Spleen (tissue), 11 donors: Measurements from ENCODE around the gene PRKCQ. TPM values are rescaled to one million over a fixed set of nuclear protein-coding genes. Genes with fewer than 3 reads are reported as not detected.

ENCODE experiments used
- DNase-seq: peaks from one replicate; pipeline ENCODE4 v3.0.0-alpha.2; 2020
- H3K27ac ChIP-seq, 8 donors: fragments of 200-600 bp; sonication (generic) in 7 of 8; 1 replicate in 4 of 8; 2 replicates in 4 of 8; pipeline versions ENCODE4 v1.5.0 to v1.8.0; 2016 to 2021; ENCODE audit warnings: inconsistent platforms in 4 of 8, mild to moderate bottlenecking in 4 of 8, moderate library complexity in 1 of 8
- H3K27me3 ChIP-seq, 7 donors: fragments of 200-600 bp; sonication (generic) in 6 of 7; replicated peaks in 1 of 7; 1 replicate in 4 of 7; 2 replicates in 3 of 7; pipeline versions ENCODE4 v1.5.0 to v1.8.0; 2016 to 2021; ENCODE audit warnings: inconsistent platforms in 3 of 7, mild to moderate bottlenecking in 1 of 7
- H3K36me3 ChIP-seq, 6 donors: fragments of 200-600 bp; sonication (generic) in 5 of 6; 1 replicate in 4 of 6; 2 replicates in 2 of 6; pipeline versions ENCODE4 v1.5.0 to v1.8.0; 2016 to 2021; ENCODE audit warnings: inconsistent platforms in 2 of 6
- H3K4me1 ChIP-seq, 6 donors: fragments of 200-600 bp; sonication (generic) in 5 of 6; 1 replicate in 3 of 6; 2 replicates in 3 of 6; pipeline versions ENCODE4 v1.5.0 to v1.8.0; 2016 to 2021; ENCODE audit warnings: inconsistent platforms in 3 of 6
- H3K4me3 ChIP-seq, 8 donors: fragments of 200-600 bp; sonication (generic) in 7 of 8; 1 replicate in 4 of 8; 2 replicates in 4 of 8; pipeline versions ENCODE4 v1.5.0 to v1.8.0; 2016 to 2021; ENCODE audit warnings: inconsistent platforms in 4 of 8, mild to moderate bottlenecking in 4 of 8, moderate library complexity in 2 of 8
- H3K9me3 ChIP-seq, 8 donors: fragments of 200-600 bp; sonication (generic) in 7 of 8; 1 replicate in 4 of 8; 2 replicates in 4 of 8; pipeline versions ENCODE4 v1.5.0 to v1.8.0; 2016 to 2021; ENCODE audit warnings: inconsistent platforms in 4 of 8
- POLR2A ChIP-seq, 3 donors: fragments of 450-650 bp; IDR thresholded peaks; one replicate each; pipeline ENCODE4 v1.5.1; 2017; ENCODE audit warnings: antibody characterized with exemption in 3 of 3, mild to moderate bottlenecking in 1 of 3
- POLR2AphosphoS5 ChIP-seq, 3 donors: sonication (generic); formaldehyde crosslinking; IDR thresholded peaks; one replicate each; pipeline ENCODE4 v1.5.1; 2017; ENCODE audit warnings: antibody characterized with exemption in 3 of 3
- WGBS, 5 donors: extraction: QIAGEN DNeasy Blood & Tissue Kit in 3 of 5; methylation state at CpG; one replicate each; pipeline versions ENCODE4 v1.1.5 to v1.1.7; 2013 to 2018; 5-methylcytosine and 5-hydroxymethylcytosine counted together
- intact Hi-C: fragments of 100-400 bp; cut with DNase I; formaldehyde crosslinking; loops from one replicate; pipeline ENCODE4 v1.15.0; 2023; ENCODE audit warnings: low total_unique reads
- polyA plus RNA-seq, 3 donors: library from polyadenylated mRNA; stranded (reverse); fragments of 200-250 nt; gene quantifications; one replicate each; pipeline ENCODE4 v1.2.1, GENCODE V29; 2013
- total RNA-seq, 7 donors: library from RNA; depleted of rRNA in 3 of 7; stranded (reverse); fragments of >200 nt in 3 of 7; fragmentation: NEBNext Ultra II Directional in 4 of 7; extraction: Animal tissue kit (Norgen Biotek cat#: 25700) in 4 of 7; gene quantifications; one replicate each; pipeline versions ENCODE4 v1.1.0 to v1.2.1, GENCODE V29; 2016 to 2021
- TF ChIP-seq, protein P1 (sequence below), 11 experiments: fragments of 200-600 bp in 7 of 11; fragments of 450-650 bp in 4 of 11; sonication (generic) in 4 of 11; IDR thresholded peaks in 8 of 11; conservative IDR thresholded peaks in 3 of 11; 1 replicate in 7 of 11; 2 replicates in 4 of 11; pipeline versions ENCODE4 v1.4.0 to v1.8.0; 2016 to 2021; ENCODE audit warnings: antibody characterized with exemption in 11 of 11, inconsistent platforms in 4 of 11, mild to moderate bottlenecking in 1 of 11
- donor health status: healthy with polysubstance abuse.
- donor health status: DM: no; HTN: no; CAD: no; lungs with moderate emphysema.
- donor health status: DM: no; HTN: no; CAD: no.
- donor health status: Bipolar disorder and iron deficiency.
- donor health status: healthy.
- donor health status: DM: no; HTN: no; CAD: no.
- donor health status: DM: yes; HTN: yes; CAD: no.

PRKCQ gene
- total and polyA plus RNA-seq, 10 donors = 2.1 to 11.8 (median 8.1) TPM

GRCh38 chr10:6501931-6502330 lies 78.1 kb downstream of the PRKCQ start:
- WGBS, 5 donors = 33 to 52% (median 47%) methylated on average over 4 of the region's 4 CpGs
- Histone ChIP-seq H3K4me3 (no peak overlapping the region), H3K27me3 (no peaks in the 10 kb centered on the region), H3K36me3 (peaks cover 0 to 8% (median 0%) of the 10 kb centered on the region in 6 donors), H3K4me1 (peaks cover 0 to 28% (median 7%) of the 10 kb centered on the region in 6 donors), H3K27ac (no peak overlapping the region), H3K9me3 (no peaks in the 10 kb centered on the region)
- TF ChIP-seq POLR2AphosphoS5 (IDR thresholded peaks at IDR 0.05) = no peak
- TF ChIP-seq, protein P1, sequence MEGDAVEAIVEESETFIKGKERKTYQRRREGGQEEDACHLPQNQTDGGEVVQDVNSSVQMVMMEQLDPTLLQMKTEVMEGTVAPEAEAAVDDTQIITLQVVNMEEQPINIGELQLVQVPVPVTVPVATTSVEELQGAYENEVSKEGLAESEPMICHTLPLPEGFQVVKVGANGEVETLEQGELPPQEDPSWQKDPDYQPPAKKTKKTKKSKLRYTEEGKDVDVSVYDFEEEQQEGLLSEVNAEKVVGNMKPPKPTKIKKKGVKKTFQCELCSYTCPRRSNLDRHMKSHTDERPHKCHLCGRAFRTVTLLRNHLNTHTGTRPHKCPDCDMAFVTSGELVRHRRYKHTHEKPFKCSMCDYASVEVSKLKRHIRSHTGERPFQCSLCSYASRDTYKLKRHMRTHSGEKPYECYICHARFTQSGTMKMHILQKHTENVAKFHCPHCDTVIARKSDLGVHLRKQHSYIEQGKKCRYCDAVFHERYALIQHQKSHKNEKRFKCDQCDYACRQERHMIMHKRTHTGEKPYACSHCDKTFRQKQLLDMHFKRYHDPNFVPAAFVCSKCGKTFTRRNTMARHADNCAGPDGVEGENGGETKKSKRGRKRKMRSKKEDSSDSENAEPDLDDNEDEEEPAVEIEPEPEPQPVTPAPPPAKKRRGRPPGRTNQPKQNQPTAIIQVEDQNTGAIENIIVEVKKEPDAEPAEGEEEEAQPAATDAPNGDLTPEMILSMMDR (IDR thresholded peaks at IDR 0.05 in 8 of 11, conservative IDR thresholded peaks at IDR 0.05 in 3 of 11) = no peak
- no peak for TF ChIP-seq POLR2A (IDR thresholded peaks at IDR 0.05)
- intact Hi-C loops = no loop called here
- no peak for DNase-seq

- no peak for DNase-seq
- intact Hi-C loops = no loop called here
- H3K4me1 ChIP-seq = peaks cover 0 to 37% (median 12%) of the 10 kb centered on the region in 6 donors
- H3K4me3 ChIP-seq = no peak overlapping the region
- peak overlapping the region in 1 of 8 donors; percentile 66 for H3K27ac ChIP-seq
- no peak for TF ChIP-seq POLR2AphosphoS5 (IDR thresholded peaks at IDR 0.05)
- TF ChIP-seq, protein P1 (IDR thresholded peaks at IDR 0.05 in 8 of 11, conservative IDR thresholded peaks at IDR 0.05 in 3 of 11) = no peak
- no peak for TF ChIP-seq POLR2A (IDR thresholded peaks at IDR 0.05)
- H3K27me3 ChIP-seq = no peaks in the 10 kb centered on the region
- peaks cover 0 to 19% (median 0%) of the 10 kb centered on the region in 6 donors for H3K36me3 ChIP-seq
- H3K9me3 ChIP-seq = no peaks in the 10 kb centered on the region
Observed at GRCh38 chr10:6499974-6500373, 80.1 kb downstream of the PRKCQ start.

DNA sequence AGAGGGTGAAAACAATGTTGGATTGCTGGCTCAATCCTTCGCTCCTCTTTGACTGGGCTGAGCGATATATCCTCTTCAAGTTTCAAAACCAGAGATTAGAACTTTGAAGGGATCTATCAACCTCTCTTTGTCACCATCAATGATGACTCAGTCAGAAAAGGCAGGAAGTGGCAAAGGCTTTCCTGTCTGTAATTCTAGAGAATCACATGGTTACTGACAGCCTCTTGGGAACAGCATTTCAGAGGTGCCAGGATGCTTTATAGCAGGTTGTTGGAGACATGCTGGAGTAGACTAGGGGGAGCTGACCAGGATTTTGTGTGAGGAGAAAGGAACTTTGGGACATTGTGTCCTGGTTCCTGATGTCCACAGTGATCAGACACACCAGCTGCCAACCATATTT lies 81.3 kb downstream of the PRKCQ start:
- TF ChIP-seq, protein P1 (IDR thresholded peaks at IDR 0.05 in 8 of 11, conservative IDR thresholded peaks at IDR 0.05 in 3 of 11) = no peak
- TF ChIP-seq POLR2AphosphoS5 (IDR thresholded peaks at IDR 0.05) = peak in 1 of 3 donors; percentile 35
- H3K4me1 ChIP-seq = peaks cover 0 to 49% (median 19%) of the 10 kb centered on the region in 6 donors
- H3K9me3 ChIP-seq = no peaks in the 10 kb centered on the region
- no peaks in the 10 kb centered on the region for H3K27me3 ChIP-seq
- intact Hi-C loops = no loop called here
- peaks cover 0 to 19% (median 0%) of the 10 kb centered on the region in 6 donors for H3K36me3 ChIP-seq
- no peak overlapping the region for H3K4me3 ChIP-seq
- peak overlapping the region in 5 of 8 donors; percentile 27 to 76 (median 61) for H3K27ac ChIP-seq
- 52 to 68% (median 59%) methylated on average over 2 of the region's 2 CpGs for WGBS, 5 donors
- DNase-seq = no peak

GRCh38 chr10:6497620-6498019 lies 82.5 kb downstream of the PRKCQ start:
- no peaks in the 10 kb centered on the region for H3K9me3 ChIP-seq
- H3K27me3 ChIP-seq = no peaks in the 10 kb centered on the region
- H3K27ac ChIP-seq = peak overlapping the region in 3 of 8 donors; percentile 61 to 76 (median 66)
- intact Hi-C loops = no loop called here
- H3K4me1 ChIP-seq = peaks cover 0 to 61% (median 20%) of the 10 kb centered on the region in 6 donors
- H3K36me3 ChIP-seq = peaks cover 0 to 19% (median 0%) of the 10 kb centered on the region in 6 donors
- TF ChIP-seq POLR2A (IDR thresholded peaks at IDR 0.05) = no peak
- TF ChIP-seq, protein P1 (IDR thresholded peaks at IDR 0.05 in 8 of 11, conservative IDR thresholded peaks at IDR 0.05 in 3 of 11) = no peak
- TF ChIP-seq POLR2AphosphoS5 (IDR thresholded peaks at IDR 0.05) = no peak
- 81 to 87% (median 83%) methylated on average over 4 of the region's 4 CpGs for WGBS, 5 donors
- no peak overlapping the region for H3K4me3 ChIP-seq
- DNase-seq = no peak
